GM21737 (cell line): ENCODE results near the gene SDK1.

Source experiments
- ATAC-seq: cut with Tn5 transposase; IDR thresholded peaks from one replicate; pipeline ENCODE4 v1.9.1; 2021; ENCODE audit warnings: mild to moderate bottlenecking, moderate library complexity; ENCODE audit not compliant: unreplicated experiment

Gene SDK1

GRCh38 chr7:3300651-3301448 is at the start of gene SDK1:
SDK1 (plus strand) TSS chr7:3301252; CDS start chr7:3301587, 335 bp downstream.
- ATAC-seq = peak; percentile 91

DNA sequence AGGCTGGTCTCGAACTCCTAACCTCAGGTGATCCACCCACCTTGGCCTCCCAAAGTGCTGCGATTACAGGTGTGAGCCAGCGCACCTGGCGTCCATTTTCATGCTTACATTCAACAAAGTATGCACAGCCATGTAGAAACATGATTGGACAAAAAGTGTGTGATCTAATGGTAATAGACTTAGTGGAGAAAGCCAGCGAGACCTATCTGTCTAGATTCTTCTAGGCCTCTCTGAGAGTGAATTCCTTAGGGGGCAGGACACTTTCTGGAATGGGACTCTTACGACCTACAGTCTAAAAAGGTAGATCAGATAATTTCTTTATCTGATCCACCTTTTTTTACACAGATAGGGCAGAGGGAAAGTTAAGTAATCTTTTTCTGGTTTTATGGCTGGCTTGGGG is 46.3 kb upstream of the SDK1 start:
- ATAC-seq = no peak

DNA sequence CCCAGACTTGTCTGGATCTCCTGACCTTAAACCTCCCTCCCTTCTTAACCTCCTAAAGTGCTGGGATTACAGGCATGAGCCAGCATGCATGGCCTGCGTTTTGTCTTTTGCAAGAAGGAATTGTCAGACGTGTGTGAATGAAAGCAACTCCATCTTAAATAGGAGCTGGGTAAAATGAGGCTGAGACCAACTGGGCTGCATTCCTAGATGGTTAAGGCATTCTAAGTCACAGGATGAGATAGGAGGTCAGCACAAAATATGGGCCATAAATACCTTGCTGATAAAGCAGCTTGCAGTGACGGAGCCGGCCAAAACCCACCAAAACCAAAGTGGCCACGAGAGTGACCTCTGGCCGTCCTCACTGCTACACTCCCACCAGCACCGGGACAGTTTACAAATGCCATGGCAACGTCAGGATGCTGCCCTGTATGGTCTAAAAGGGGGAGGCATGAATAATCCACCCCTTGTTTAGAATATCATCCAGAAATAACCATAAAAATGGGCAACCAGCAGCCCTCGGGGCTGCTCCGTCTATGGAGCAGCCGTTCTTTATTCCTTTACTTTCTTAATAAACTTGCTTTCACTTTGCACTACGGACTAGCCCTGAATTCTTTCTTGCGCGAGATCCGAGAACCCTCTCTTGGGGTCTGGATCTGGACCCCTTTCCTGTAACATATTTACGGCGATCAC is 41.2 kb upstream of the SDK1 start:
- no peak for ATAC-seq

GRCh38 chr7:3260401-3260715 is 40.7 kb upstream of the SDK1 start:
- ATAC-seq = no peak

- no peak for ATAC-seq
These were observed 36.2 kb upstream of the SDK1 start for GRCh38 chr7:3264693-3265339.

GRCh38 chr7:3265388-3265787 is 35.7 kb upstream of the SDK1 start:
- ATAC-seq = no peak

GRCh38 chr7:3266240-3266639 is 34.8 kb upstream of the SDK1 start:
- no peak for ATAC-seq

DNA sequence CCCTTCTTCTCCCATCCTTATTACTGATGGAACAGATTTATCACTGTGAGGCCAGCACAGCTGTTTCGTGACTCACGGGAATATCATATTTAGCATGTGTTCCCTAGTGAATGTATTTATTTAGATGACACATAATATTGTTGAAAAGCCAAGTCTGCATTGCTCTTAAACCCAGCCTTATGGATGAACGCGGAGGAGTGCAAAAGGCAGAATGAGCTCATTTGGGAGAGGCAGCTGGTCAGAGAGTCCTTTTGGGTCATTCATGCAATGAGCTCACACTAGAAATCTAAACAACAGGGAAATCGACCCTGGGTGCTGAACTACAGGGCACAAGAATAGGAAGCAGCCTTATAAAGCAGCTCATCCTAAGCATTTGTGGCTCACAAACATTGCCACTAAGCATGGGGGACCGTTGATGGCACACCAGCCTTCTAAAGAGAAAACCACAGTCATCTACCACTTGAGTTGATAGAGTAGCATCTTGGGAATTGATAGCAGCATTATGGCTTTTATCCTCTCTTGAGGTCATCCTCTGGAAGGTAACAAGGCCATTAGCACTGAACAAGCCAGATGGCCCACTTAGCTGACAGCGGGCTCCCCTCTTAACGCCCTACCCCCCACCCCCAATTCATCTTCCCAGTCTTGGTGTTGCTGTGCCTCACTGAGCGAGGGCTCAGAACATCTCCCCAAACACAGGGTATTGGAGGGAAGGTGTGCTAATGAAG is 32.9 kb upstream of the SDK1 start:
- ATAC-seq = no peak

DNA sequence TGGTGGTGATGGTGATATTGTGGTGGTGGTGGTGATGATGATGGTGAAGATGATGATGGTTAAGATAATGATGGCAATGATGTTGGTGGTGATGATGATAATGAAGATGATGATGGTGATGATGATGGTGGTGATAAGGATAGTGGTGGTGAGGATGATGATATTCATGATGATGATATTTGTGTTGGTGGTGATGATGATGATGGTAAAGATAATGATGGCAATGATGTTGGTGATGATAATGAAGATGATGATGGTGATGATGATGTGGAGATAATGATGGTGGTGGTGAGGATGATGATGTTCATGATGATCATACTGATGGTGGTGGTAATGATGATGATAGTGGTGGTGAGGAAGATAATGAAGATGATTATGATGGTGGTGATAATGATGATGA is 30.7 kb upstream of the SDK1 start:
- no peak for ATAC-seq

GRCh38 chr7:3271298-3271697 is 29.8 kb upstream of the SDK1 start:
- ATAC-seq = no peak

- ATAC-seq = no peak
These were observed 28.3 kb upstream of the SDK1 start for GRCh38 chr7:3272691-3273141.

- ATAC-seq = no peak
These were observed 26.9 kb upstream of the SDK1 start for GRCh38 chr7:3274131-3274530.

DNA sequence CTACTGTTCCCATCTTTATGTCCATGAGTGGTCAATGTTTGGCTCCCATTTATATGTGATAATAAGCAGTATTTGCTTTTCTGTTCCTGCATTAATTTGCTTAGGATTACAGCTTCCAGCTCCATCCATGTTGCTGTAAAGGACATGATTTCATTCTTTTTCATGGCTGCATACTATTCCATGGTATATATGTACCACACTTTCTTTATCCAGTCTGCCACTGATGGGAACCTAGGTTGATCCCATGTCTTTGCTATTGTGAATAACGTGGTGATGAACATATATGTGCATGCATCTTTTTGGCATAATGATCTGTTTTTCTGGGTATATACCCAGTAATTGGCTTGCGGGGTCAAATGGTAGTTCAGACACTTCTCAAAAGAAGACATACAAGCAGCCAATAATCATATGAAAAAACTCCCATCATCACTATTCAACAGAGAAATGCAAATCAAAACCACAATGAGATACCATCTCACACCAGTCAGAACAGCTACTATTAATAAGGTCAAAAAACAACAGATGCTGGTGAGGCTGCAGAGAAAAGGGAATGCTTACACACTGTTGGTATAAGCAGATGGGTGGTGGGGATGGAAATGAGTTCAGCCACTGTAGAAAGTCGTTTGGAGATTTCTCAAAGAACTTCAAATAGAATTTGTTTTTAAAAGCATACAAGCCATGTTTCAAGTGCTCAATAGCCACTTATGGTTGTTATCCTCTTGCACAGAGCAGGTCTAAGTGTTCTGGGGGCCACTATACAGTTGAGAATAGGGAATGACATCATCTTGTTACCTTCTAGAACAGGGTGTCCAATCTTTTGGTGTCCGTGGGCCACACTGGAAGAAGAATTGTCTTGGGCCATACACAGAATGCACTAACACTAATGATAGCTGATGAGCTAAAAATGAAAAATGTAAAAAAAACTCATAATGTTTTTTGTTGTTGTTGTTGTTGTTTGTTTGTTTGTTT is 23.2 kb upstream of the SDK1 start:
- no peak for ATAC-seq

- ATAC-seq = no peak
These were observed 21.8 kb upstream of the SDK1 start for GRCh38 chr7:3279147-3279818.

DNA sequence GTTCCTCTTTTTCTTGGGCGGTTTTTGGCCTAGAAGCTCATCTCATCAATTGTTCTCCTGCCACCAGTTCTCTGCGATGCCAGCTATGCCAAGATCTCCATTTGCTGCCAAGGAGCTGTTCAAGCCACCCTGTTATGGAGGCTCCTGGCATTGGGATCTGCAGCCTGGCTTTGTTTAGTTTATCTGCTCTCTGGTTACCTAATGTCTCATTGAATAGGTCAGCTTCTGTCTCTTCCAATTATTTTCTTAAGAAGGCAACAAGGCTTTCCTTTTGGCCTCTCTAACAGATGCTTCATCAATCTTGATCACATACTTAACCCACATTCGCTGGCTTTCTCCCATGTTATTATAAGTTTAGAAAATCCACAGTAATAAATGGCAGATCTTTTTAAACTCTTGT is 20.6 kb upstream of the SDK1 start:
- ATAC-seq = no peak

DNA sequence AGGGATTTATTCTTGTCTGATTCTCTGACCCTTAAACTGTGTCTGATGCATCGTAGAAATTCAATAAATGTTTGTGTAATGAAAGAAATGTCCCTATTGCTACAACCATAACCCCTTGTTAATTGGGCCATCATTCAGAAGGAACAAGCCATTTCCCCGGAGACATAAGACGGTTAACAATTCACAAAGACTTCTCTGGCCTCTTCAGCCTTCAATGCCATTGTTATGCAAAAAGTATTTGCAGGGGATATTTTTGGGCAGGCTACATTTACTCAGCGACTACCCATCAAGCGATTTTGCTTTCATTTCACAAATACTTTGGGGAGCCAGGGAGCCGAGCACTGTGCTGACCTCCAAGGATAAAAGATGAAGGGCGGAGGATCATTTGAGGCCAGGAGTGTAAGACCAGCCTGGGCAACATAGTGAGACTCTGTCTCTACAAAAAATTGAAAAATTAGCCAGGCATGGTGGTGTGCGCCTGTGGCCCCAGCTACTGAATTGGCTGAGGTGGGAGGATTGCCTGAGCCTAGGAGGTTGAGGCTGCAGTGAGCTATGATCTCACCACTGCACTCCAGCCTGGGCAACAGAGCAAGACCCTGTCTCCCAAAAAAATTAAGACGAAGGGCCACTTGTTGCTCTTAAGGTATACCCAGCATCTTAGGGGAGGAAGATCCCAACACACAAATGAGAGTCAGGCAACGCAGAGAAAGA is 20.0 kb upstream of the SDK1 start:
- ATAC-seq = no peak

GRCh38 chr7:3282457-3282856 is 18.6 kb upstream of the SDK1 start:
- no peak for ATAC-seq

DNA sequence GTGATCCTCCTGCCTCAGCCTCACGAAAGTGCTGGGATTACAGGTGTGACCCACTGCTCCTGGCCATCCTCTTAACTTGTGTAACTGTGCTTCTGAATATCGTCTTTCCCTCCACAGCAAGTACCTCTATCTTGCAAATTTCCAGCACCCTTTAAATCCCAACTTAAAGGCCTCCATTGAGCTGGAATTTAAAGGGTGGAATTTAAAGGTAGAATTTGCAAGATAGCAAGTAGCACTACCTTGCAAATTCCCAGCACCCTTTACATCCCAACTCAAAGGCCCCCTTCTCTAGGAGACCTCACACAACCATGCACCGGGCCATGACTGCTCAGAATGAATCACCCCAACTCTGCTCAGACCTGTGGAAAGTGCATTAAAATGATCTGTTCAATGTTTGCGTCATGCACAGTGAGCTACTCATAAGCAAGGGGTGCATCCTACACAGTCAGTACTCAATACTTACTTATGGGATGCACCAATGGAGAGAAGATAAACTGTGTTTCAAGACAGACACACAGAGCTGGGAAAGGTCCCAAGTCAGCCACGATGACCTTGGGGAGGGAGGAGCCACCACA is 17.8 kb upstream of the SDK1 start:
- ATAC-seq = no peak

DNA sequence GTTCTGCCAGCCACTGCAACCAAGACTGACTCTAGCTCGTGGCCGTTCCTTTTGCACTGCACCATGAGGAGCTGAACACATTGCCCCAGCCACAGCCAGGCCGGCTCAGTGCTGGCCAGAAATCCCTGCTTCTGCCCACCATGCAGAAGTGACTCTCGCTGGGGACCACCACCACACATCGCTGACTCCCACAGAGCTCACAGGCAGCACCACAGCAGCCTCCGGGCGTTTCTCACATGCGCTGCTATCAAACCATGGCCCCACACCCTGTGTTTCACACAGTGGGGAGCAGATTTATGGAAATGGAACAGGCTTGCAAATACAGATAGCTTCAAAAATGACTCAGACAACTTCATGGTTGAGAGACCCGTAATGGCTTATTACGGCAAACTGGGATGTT is 15.4 kb upstream of the SDK1 start:
- ATAC-seq = no peak
